ENCODE results near the gene PRKCQ. TPM values are rescaled to one million over a fixed set of nuclear protein-coding genes. Genes with fewer than 3 reads are reported as not detected.

PRKCQ gene
- total RNA-seq, 3 donors from 2014 or later, result 0.64 to 1.8 (median 0.98) TPM

DNA sequence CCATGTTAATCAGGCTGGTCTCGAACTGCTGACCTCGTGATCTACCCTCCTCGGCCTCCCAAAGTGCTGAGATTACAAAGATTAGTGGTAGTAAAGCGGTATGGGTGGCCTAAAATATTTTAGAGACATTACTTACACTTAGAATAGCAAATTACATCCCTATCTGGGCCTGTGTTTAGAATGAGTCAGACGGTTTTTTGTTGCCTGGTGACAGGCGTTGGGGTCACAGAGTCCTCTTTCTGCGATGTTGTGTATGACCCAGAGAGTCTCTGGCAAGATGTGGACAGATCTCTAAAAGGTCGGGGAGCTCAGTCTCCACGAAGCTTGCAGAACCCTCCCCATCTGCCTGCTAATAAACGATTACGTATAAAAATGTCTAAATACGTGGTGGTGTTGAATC lies 39.6 kb upstream of the PRKCQ start:
- Histone ChIP-seq H3K27ac (peak overlapping the region in 1 of 2 donors; percentile 32), H3K36me3 (no peaks in the 10 kb centered on the region), H3K27me3 (no peaks in the 10 kb centered on the region), H3K4me1 (no peaks in the 10 kb centered on the region), H3K4me3 (no peak overlapping the region), H3K9me3 (no peaks in the 10 kb centered on the region)
- no peak for TF ChIP-seq POLR2A (IDR thresholded peaks at IDR 0.05)
- TF ChIP-seq, protein P1, sequence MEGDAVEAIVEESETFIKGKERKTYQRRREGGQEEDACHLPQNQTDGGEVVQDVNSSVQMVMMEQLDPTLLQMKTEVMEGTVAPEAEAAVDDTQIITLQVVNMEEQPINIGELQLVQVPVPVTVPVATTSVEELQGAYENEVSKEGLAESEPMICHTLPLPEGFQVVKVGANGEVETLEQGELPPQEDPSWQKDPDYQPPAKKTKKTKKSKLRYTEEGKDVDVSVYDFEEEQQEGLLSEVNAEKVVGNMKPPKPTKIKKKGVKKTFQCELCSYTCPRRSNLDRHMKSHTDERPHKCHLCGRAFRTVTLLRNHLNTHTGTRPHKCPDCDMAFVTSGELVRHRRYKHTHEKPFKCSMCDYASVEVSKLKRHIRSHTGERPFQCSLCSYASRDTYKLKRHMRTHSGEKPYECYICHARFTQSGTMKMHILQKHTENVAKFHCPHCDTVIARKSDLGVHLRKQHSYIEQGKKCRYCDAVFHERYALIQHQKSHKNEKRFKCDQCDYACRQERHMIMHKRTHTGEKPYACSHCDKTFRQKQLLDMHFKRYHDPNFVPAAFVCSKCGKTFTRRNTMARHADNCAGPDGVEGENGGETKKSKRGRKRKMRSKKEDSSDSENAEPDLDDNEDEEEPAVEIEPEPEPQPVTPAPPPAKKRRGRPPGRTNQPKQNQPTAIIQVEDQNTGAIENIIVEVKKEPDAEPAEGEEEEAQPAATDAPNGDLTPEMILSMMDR (IDR thresholded peaks at IDR 0.05), result no peak
- no peak for TF ChIP-seq POLR2AphosphoS5 (IDR thresholded peaks at IDR 0.05)
- DNase-seq (ENCODE audit: low spot score in 2 of 2), result no peak
- intact Hi-C loops (cut with DNase I; ENCODE audit: low total_unique reads), result no loop called here

DNA sequence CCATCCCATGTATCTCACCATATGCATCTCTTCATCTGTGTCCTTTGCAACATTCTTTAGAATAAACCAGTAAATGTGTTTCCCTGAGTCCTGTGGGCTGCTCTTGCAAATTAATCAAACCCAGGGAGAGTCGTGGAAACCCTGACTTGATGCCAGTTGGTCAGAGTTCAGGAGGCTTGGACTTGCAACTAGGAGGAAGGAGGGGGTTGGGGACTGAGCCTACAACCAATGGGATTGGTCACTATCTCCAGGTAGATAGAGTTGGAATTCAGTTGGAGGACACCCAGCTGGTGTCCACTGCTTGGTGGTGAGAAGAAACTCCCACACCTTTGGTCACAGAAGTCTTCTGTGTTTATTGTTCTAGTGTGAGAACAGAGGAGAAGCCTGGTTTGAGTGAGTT lies 38.3 kb upstream of the PRKCQ start:
- no peaks in the 10 kb centered on the region for H3K9me3 ChIP-seq
- no peaks in the 10 kb centered on the region for H3K4me1 ChIP-seq
- no peak overlapping the region for H3K27ac ChIP-seq
- intact Hi-C loops (cut with DNase I; ENCODE audit: low total_unique reads), result no loop called here
- DNase-seq (ENCODE audit: low spot score in 2 of 2), result no peak
- no peaks in the 10 kb centered on the region for H3K36me3 ChIP-seq
- no peak overlapping the region for H3K4me3 ChIP-seq
- H3K27me3 ChIP-seq, result no peaks in the 10 kb centered on the region
- no peak for TF ChIP-seq POLR2A (IDR thresholded peaks at IDR 0.05)
- no peak for TF ChIP-seq POLR2AphosphoS5 (IDR thresholded peaks at IDR 0.05)
- TF ChIP-seq, protein P1 (IDR thresholded peaks at IDR 0.05), result no peak

DNA sequence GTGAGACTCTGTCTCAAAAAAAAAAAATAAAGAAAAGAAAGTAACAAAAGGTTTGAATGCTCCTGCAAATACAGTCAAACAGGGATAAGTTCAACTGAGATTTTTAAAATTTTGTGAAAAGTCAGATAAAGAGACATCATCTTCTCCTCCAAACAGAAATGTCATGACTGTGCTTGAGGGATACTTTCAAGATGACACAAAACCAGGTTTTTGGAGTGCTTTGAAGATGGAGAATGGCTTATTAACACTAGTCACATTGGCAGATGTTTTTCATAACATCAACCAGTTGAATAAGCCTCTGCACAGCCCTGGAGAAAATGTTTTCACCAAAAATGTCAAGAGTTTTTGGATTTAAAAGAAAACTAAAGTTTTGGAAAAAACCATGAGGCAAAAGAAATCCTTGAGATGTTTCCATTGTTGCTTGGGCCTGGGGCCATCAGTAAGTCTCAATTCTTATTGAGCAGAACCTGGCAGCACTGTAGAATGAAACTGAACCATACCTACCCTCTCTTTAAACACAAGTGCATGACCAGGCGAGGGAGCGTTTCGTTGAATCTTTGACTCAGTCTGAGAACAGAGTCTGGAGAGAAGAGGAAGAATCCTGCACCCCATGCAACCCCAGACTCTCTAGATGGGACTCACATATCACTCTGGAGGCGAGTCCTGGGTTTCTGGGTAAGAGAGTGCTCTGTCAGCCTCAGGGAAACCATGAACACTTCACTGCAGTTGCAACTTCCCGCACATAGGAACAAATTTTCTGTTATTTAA lies 37.4 kb upstream of the PRKCQ start:
- H3K4me3 ChIP-seq, result no peak overlapping the region
- no peaks in the 10 kb centered on the region for H3K9me3 ChIP-seq
- no peaks in the 10 kb centered on the region for H3K4me1 ChIP-seq
- H3K27ac ChIP-seq, result no peak overlapping the region
- no peak for DNase-seq (ENCODE audit: low spot score in 2 of 2)
- H3K27me3 ChIP-seq, result no peaks in the 10 kb centered on the region
- intact Hi-C loops (cut with DNase I; ENCODE audit: low total_unique reads), result no loop called here
- H3K36me3 ChIP-seq, result no peaks in the 10 kb centered on the region
- TF ChIP-seq POLR2AphosphoS5 (IDR thresholded peaks at IDR 0.05) (no peak), POLR2A (IDR thresholded peaks at IDR 0.05) (no peak)
- TF ChIP-seq, protein P1 (IDR thresholded peaks at IDR 0.05), result no peak

DNA sequence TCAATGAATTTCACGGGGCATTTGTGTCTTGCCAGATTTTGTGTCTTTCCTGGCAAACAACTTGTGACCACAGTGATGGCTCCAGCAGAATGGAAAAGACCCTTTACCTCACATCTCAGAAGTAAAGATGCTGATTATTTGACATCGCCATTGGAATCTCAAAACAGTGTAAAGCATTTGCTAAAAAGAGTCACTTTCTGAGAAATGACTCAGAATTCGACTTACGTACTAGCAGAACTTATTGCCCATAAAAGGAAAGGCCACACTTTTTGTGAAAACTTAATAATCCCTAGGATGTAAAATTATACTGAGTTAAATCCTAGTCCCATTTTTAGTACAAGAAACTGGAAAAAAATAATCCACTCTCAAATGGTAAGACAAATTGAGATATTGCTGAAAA lies 35.9 kb upstream of the PRKCQ start:
- no peaks in the 10 kb centered on the region for H3K27me3 ChIP-seq
- H3K27ac ChIP-seq, result no peak overlapping the region
- TF ChIP-seq, protein P1 (IDR thresholded peaks at IDR 0.05), result no peak
- TF ChIP-seq POLR2AphosphoS5 (IDR thresholded peaks at IDR 0.05) (no peak), POLR2A (IDR thresholded peaks at IDR 0.05) (no peak)
- no peak overlapping the region for H3K4me3 ChIP-seq
- DNase-seq (ENCODE audit: low spot score in 2 of 2), result no peak
- no peaks in the 10 kb centered on the region for H3K4me1 ChIP-seq
- no peaks in the 10 kb centered on the region for H3K9me3 ChIP-seq
- intact Hi-C loops (cut with DNase I; ENCODE audit: low total_unique reads), result no loop called here
- H3K36me3 ChIP-seq, result no peaks in the 10 kb centered on the region

DNA sequence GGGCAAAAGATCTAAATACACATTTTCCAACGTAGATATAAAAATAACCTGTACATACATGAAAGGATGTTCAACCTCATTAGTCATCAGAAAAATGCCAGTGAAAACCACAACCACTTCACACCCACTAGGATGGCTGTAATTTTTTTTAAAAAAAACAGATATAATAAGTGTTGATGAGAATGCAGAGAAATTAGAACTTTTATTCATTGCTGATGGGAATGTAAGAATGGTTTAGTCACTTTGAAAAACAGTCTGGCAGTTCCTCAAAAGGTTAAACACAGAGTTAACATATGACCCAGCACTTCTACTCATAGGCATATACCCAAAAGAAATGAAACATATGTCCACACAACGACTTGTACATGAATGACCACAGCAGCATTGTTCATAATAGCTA lies 32.3 kb upstream of the PRKCQ start:
- intact Hi-C loops (cut with DNase I; ENCODE audit: low total_unique reads), result no loop called here
- no peaks in the 10 kb centered on the region for H3K36me3 ChIP-seq
- no peak overlapping the region for H3K4me3 ChIP-seq
- H3K9me3 ChIP-seq, result no peaks in the 10 kb centered on the region
- TF ChIP-seq POLR2AphosphoS5 (IDR thresholded peaks at IDR 0.05) (no peak), POLR2A (IDR thresholded peaks at IDR 0.05) (no peak)
- TF ChIP-seq, protein P1 (IDR thresholded peaks at IDR 0.05), result no peak
- H3K27ac ChIP-seq, result no peak overlapping the region
- no peaks in the 10 kb centered on the region for H3K4me1 ChIP-seq
- H3K27me3 ChIP-seq, result no peaks in the 10 kb centered on the region
- no peak for DNase-seq (ENCODE audit: low spot score in 2 of 2)

Measured in breast epithelium (tissue), 4 donors.